ENCODE measurements around the gene KRTAP21-2.
"Not testable (repeated sequence)": the region's sequence is repeated elsewhere in the genome, so short reads cannot be mapped to it uniquely, and the experiment has no call there.

Gene KRTAP21-2

GRCh38 chr21:30747159-30747558, at the start of gene KRTAP21-2:
Gene KRTAP21-2, minus strand, starts transcription at chr21:30747259. Its CDS starts 57 bp downstream, at chr21:30747202.
- DNase-seq = no peak

GRCh38 chr21:30793581-30794314, 46.7 kb upstream of the KRTAP21-2 start:
- DNase-seq = no peak

- DNase-seq = no peak
Observed at GRCh38 chr21:30779249-30779648, 32.2 kb upstream of the KRTAP21-2 start.

GRCh38 chr21:30769724-30770431, 22.8 kb upstream of the KRTAP21-2 start:
- no peak for DNase-seq

GRCh38 chr21:30760776-30761175, 13.7 kb upstream of the KRTAP21-2 start:
- no peak for DNase-seq

GRCh38 chr21:30758306-30758705, 11.2 kb upstream of the KRTAP21-2 start:
- DNase-seq = no peak

- DNase-seq = not testable (repeated sequence)
Observed at GRCh38 chr21:30755328-30755727, 8.3 kb upstream of the KRTAP21-2 start, which contains the start of gene KRTAP21-1. Gene KRTAP21-1, minus strand, starts transcription at chr21:30755428. Its CDS starts 50 bp downstream, at chr21:30755378.

- no peak for DNase-seq
Observed at GRCh38 chr21:30740462-30740861, 6.6 kb downstream of the KRTAP21-2 start.

- DNase-seq = no peak
Observed at GRCh38 chr21:30733026-30733425, 14.0 kb downstream of the KRTAP21-2 start.

- no peak for DNase-seq
Observed at GRCh38 chr21:30726726-30727125, 20.3 kb downstream of the KRTAP21-2 start.

GRCh38 chr21:30719401-30719800, 27.7 kb downstream of the KRTAP21-2 start:
- DNase-seq = no peak

GRCh38 chr21:30718239-30718909, 28.7 kb downstream of the KRTAP21-2 start, which contains the start of gene KRTAP21-3:
Gene KRTAP21-3, minus strand, starts transcription at chr21:30718777. Its CDS starts 18 bp downstream, at chr21:30718759.
- DNase-seq = no peak

GRCh38 chr21:30717105-30717504, 30.0 kb downstream of the KRTAP21-2 start:
- no peak for DNase-seq

- no peak for DNase-seq
Observed at GRCh38 chr21:30714946-30715345, 32.1 kb downstream of the KRTAP21-2 start.

- no peak for DNase-seq
Observed at GRCh38 chr21:30714456-30714855, 32.6 kb downstream of the KRTAP21-2 start.

GRCh38 chr21:30713766-30714165, 33.3 kb downstream of the KRTAP21-2 start:
- DNase-seq = no peak

GRCh38 chr21:30710499-30710898, 36.6 kb downstream of the KRTAP21-2 start:
- DNase-seq = no peak

GRCh38 chr21:30707409-30707808, 39.6 kb downstream of the KRTAP21-2 start:
- no peak for DNase-seq
